SK-N-SH (cell line): ENCODE measurements around the gene ABCC3.

Experiments used
- FOXJ3 ChIP-seq: sonication (generic); formaldehyde crosslinking; IDR thresholded peaks from 2 replicates; pipeline ENCODE4 v1.5.1; 2020; ENCODE audit warnings: mild to moderate bottlenecking, missing genetic modification reagents
- MEF2A ChIP-seq: IDR thresholded peaks from 2 replicates; pipeline ENCODE4 v1.4.0; 2012; ENCODE audit warnings: low read depth, borderline replicate concordance
- RCOR1 ChIP-seq: fragments of 150-350 bp; IDR thresholded peaks from 2 replicates; pipeline ENCODE4 v1.6.1; 2017; ENCODE audit warnings: antibody characterized with exemption, low read length
- RXRA ChIP-seq: IDR thresholded peaks from 2 replicates; pipeline ENCODE4 v1.4.0; 2012; ENCODE audit warnings: low read depth, mild to moderate bottlenecking, borderline replicate concordance
- TCF12 ChIP-seq: IDR thresholded peaks from 2 replicates; pipeline ENCODE4 v1.4.0; 2012
- TEAD4 ChIP-seq: IDR thresholded peaks from 2 replicates; pipeline ENCODE4 v1.4.0; 2012; ENCODE audit warnings: mild to moderate bottlenecking, borderline replicate concordance; ENCODE audit not compliant: insufficient read depth
- USF1 ChIP-seq: IDR thresholded peaks from 2 replicates; pipeline ENCODE4 v1.4.0; 2012; ENCODE audit warnings: low read depth, borderline replicate concordance
- USF2 ChIP-seq: fragments of 150-350 bp; IDR thresholded peaks from 2 replicates; pipeline ENCODE4 v1.6.1; 2017; ENCODE audit warnings: antibody characterized with exemption, low read length, low read depth, borderline replicate concordance
- TF ChIP-seq, protein P1 (sequence below): IDR thresholded peaks from 2 replicates; pipeline ENCODE4 v1.6.1; 2012; ENCODE audit warnings: mild to moderate bottlenecking, low read depth, low read length, moderate library complexity
- TF ChIP-seq, protein P2 (sequence below): fragments of 200-600 bp; sonication (generic); IDR thresholded peaks from 2 replicates; pipeline ENCODE4 v1.6.1; 2017; ENCODE audit warnings: antibody characterized with exemption, mild to moderate bottlenecking, moderate library complexity

DNA sequence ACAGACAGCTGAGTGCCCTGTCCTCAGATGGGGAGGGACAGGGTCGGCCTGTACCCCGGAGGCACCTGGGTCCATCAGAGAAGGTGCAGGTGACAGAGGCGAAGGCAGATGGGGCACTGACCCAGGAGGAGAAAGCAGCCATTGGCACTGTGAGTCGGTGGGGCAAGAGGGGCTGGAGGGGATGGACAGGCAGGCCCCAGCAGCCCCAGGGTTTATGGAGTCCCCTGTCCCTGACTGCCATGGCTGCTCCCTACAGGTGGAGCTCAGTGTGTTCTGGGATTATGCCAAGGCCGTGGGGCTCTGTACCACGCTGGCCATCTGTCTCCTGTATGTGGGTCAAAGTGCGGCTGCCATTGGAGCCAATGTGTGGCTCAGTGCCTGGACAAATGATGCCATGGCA, 40.9 kb downstream of the ABCC3 start:
- TF ChIP-seq TCF12, result no peak
- no peak for TF ChIP-seq RCOR1
- TF ChIP-seq RXRA, result no peak
- TF ChIP-seq, protein P1, sequence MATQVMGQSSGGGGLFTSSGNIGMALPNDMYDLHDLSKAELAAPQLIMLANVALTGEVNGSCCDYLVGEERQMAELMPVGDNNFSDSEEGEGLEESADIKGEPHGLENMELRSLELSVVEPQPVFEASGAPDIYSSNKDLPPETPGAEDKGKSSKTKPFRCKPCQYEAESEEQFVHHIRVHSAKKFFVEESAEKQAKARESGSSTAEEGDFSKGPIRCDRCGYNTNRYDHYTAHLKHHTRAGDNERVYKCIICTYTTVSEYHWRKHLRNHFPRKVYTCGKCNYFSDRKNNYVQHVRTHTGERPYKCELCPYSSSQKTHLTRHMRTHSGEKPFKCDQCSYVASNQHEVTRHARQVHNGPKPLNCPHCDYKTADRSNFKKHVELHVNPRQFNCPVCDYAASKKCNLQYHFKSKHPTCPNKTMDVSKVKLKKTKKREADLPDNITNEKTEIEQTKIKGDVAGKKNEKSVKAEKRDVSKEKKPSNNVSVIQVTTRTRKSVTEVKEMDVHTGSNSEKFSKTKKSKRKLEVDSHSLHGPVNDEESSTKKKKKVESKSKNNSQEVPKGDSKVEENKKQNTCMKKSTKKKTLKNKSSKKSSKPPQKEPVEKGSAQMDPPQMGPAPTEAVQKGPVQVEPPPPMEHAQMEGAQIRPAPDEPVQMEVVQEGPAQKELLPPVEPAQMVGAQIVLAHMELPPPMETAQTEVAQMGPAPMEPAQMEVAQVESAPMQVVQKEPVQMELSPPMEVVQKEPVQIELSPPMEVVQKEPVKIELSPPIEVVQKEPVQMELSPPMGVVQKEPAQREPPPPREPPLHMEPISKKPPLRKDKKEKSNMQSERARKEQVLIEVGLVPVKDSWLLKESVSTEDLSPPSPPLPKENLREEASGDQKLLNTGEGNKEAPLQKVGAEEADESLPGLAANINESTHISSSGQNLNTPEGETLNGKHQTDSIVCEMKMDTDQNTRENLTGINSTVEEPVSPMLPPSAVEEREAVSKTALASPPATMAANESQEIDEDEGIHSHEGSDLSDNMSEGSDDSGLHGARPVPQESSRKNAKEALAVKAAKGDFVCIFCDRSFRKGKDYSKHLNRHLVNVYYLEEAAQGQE, result no peak
- TF ChIP-seq, protein P2, sequence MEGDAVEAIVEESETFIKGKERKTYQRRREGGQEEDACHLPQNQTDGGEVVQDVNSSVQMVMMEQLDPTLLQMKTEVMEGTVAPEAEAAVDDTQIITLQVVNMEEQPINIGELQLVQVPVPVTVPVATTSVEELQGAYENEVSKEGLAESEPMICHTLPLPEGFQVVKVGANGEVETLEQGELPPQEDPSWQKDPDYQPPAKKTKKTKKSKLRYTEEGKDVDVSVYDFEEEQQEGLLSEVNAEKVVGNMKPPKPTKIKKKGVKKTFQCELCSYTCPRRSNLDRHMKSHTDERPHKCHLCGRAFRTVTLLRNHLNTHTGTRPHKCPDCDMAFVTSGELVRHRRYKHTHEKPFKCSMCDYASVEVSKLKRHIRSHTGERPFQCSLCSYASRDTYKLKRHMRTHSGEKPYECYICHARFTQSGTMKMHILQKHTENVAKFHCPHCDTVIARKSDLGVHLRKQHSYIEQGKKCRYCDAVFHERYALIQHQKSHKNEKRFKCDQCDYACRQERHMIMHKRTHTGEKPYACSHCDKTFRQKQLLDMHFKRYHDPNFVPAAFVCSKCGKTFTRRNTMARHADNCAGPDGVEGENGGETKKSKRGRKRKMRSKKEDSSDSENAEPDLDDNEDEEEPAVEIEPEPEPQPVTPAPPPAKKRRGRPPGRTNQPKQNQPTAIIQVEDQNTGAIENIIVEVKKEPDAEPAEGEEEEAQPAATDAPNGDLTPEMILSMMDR, result no peak
- TF ChIP-seq USF1, result no peak
- TF ChIP-seq MEF2A, result no peak
- no peak for TF ChIP-seq USF2
- no peak for TF ChIP-seq TEAD4
- no peak for TF ChIP-seq FOXJ3 (CRISPR knock-in tag)
